Right lobe of liver (tissue), 4 donors: ENCODE data around the gene EML2.

Experiments
- POLR2A ChIP-seq: fragments of 450-650 bp; IDR thresholded peaks from one replicate; pipeline ENCODE4 v1.6.1; 2017; ENCODE audit warnings: antibody characterized with exemption, mild to moderate bottlenecking
- TF ChIP-seq, protein P1 (sequence below), 4 donors: fragments of 200-600 bp in 3 of 4; fragments of 450-650 bp in 1 of 4; IDR thresholded peaks; one replicate each; pipeline versions ENCODE4 v1.5.1 to v1.8.0; 2016 to 2022; ENCODE audit warnings: antibody characterized with exemption in 4 of 4, mild to moderate bottlenecking in 2 of 4
- donor health status: DM: no; HTN: no; CAD: no.
- donor health status: DM: no; HTN: no; CAD: no.
- donor health status: DM: no; HTN: yes; CAD: no.

GRCh38 chr19:45615795-45616703, 23.1 kb downstream of the EML2 start:
- TF ChIP-seq, protein P1, sequence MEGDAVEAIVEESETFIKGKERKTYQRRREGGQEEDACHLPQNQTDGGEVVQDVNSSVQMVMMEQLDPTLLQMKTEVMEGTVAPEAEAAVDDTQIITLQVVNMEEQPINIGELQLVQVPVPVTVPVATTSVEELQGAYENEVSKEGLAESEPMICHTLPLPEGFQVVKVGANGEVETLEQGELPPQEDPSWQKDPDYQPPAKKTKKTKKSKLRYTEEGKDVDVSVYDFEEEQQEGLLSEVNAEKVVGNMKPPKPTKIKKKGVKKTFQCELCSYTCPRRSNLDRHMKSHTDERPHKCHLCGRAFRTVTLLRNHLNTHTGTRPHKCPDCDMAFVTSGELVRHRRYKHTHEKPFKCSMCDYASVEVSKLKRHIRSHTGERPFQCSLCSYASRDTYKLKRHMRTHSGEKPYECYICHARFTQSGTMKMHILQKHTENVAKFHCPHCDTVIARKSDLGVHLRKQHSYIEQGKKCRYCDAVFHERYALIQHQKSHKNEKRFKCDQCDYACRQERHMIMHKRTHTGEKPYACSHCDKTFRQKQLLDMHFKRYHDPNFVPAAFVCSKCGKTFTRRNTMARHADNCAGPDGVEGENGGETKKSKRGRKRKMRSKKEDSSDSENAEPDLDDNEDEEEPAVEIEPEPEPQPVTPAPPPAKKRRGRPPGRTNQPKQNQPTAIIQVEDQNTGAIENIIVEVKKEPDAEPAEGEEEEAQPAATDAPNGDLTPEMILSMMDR (IDR thresholded peaks at IDR 0.05): no peak
- TF ChIP-seq POLR2A: no peak
